GM12878 (cell line): ENCODE data around the gene PRDM1. TPM values are rescaled to one million over a fixed set of nuclear protein-coding genes. Genes with fewer than 3 reads are reported as not detected.

Source experiments
- ATAC-seq: fragments of 200-7000 bp; cut with Tn5 transposase; 3 replicates; pipeline ENCODE4 v1.9.1; 2020; ENCODE audit warnings: mild to moderate bottlenecking, moderate library complexity
- BruUV-seq: library from RNA; stranded (reverse); fragments of 400-500 nt; replicated peaks from 2 replicates; lab custom pipeline; 2021; lab: Mats Ljungman, UMichigan
- CTCF ChIA-PET: fragments of 300-600 bp; sonication (Branson Sonifier 250); formaldehyde crosslinking; extraction: SDS; loops from one replicate; lab custom pipeline; 2021; ENCODE audit warnings: inconsistent platforms; lab: Yijun Ruan, JAX
- POLR2A ChIA-PET: fragments of 350-600 bp; formaldehyde crosslinking; extraction: SDS; loops from one replicate; lab custom pipeline; 2021; ENCODE audit warnings: inconsistent platforms; lab: Charles Lee
- RAD21 ChIA-PET: fragments of 300-600 bp; sonication (Branson Sonifier 250); formaldehyde crosslinking; loops from one replicate; lab custom pipeline; 2023; ENCODE audit warnings: antibody characterized with exemption; ENCODE audit not compliant: unreplicated experiment; lab: Charles Lee
- SMC1A ChIA-PET: fragments of 300-600 bp; sonication (Branson Sonifier 250); formaldehyde crosslinking; loops from one replicate; lab custom pipeline; 2023; ENCODE audit not compliant: unreplicated experiment, uncharacterized antibody; lab: Charles Lee
- DNase-seq: peaks from one replicate; pipeline ENCODE4 v3.0.0-alpha.2; 2011; ENCODE audit warnings: low read depth, low spot score
- FAIRE-seq: peaks from 3 replicates; lab custom pipeline; 2011; peaks lifted over from hg19 to GRCh38; lab: Jason Lieb, UNC
- H2AFZ ChIP-seq: 2 replicates; pipeline ENCODE4 v1.6.0; 2011; ENCODE audit warnings: low read depth, low read length, control low read depth; ENCODE audit not compliant: control insufficient read depth
- H3K27ac ChIP-seq: 2 replicates; pipeline ENCODE4 v1.5.1; 2011; ENCODE audit warnings: control low read depth; ENCODE audit not compliant: control insufficient read depth, insufficient read depth
- H3K27me3 ChIP-seq, 2 experiments: replicated peaks in 1 of 2; 2 replicates each; pipeline versions ENCODE4 v1.6.0 to v1.6.1; 2011; ENCODE audit warnings: low read length in 1 of 2; ENCODE audit not compliant: control insufficient read depth in 2 of 2, insufficient read depth in 2 of 2
- H3K36me3 ChIP-seq, 2 experiments: 2 replicates each; pipeline ENCODE4 v1.5.1; 2011; ENCODE audit warnings: low read length in 1 of 2; ENCODE audit not compliant: control insufficient read depth in 2 of 2, insufficient read depth in 2 of 2
- H3K4me1 ChIP-seq: 2 replicates; pipeline ENCODE4 v1.6.1; 2011; ENCODE audit warnings: mild to moderate bottlenecking, low read length, moderate library complexity, mixed read lengths; ENCODE audit not compliant: control insufficient read depth, insufficient read depth
- H3K4me2 ChIP-seq: 2 replicates; pipeline ENCODE4 v1.6.0; 2011; ENCODE audit warnings: control low read depth; ENCODE audit not compliant: control insufficient read depth, insufficient read depth
- H3K4me3 ChIP-seq: fragments of 200-600 bp; sonication (generic); 2 replicates; pipeline ENCODE4 v1.5.1; 2016
- H3K79me2 ChIP-seq: 2 replicates; pipeline ENCODE4 v1.6.0; 2011; ENCODE audit warnings: low read length; ENCODE audit not compliant: control insufficient read depth, insufficient read depth
- H3K9ac ChIP-seq: 2 replicates; pipeline ENCODE4 v1.8.0; 2011; ENCODE audit warnings: low read length, control low read depth, mixed read lengths; ENCODE audit not compliant: control insufficient read depth, insufficient read depth
- H3K9me3 ChIP-seq: replicated peaks from 3 replicates; pipeline ENCODE4 v1.5.1; 2011; ENCODE audit warnings: mild to moderate bottlenecking, low read length; ENCODE audit not compliant: control insufficient read depth, insufficient read depth
- H4K20me1 ChIP-seq: 2 replicates; pipeline ENCODE4 v1.6.0; 2011; ENCODE audit not compliant: control insufficient read depth, insufficient read depth
- BCL11A ChIP-seq: IDR thresholded peaks from 2 replicates; pipeline ENCODE4 v1.6.1; 2011; ENCODE audit warnings: low read depth, low read length
- CBX5 ChIP-seq: sonication (generic); IDR thresholded peaks from 2 replicates; pipeline ENCODE4 v1.6.1; 2016; ENCODE audit warnings: low read depth, moderate library complexity, mild to moderate bottlenecking, inconsistent platforms
- CREB1 ChIP-seq: IDR thresholded peaks from 2 replicates; pipeline ENCODE4 v1.6.1; 2012; ENCODE audit warnings: low read depth, mild to moderate bottlenecking, inconsistent platforms
- CUX1 ChIP-seq: IDR thresholded peaks from 2 replicates; pipeline ENCODE4 v1.6.1; 2012; ENCODE audit warnings: improper control_type of control experiment, low read depth, low read length; ENCODE audit not compliant: insufficient replicate concordance
- EED ChIP-seq: sonication (generic); IDR thresholded peaks from 2 replicates; pipeline ENCODE4 v1.6.1; 2016; ENCODE audit warnings: antibody characterized with exemption, low read depth
- EP300 ChIP-seq, 2 experiments: fragments of 150-350 bp in 1 of 2; IDR thresholded peaks; 2 replicates each; pipeline ENCODE4 v1.6.1; 2011 to 2012; ENCODE audit warnings: low read depth in 2 of 2, low read length in 2 of 2, borderline replicate concordance in 1 of 2, improper control_type of control experiment in 1 of 2, inconsistent platforms in 1 of 2; ENCODE audit not compliant: control insufficient read depth in 1 of 2
- FOXK2 ChIP-seq: fragments of 450-650 bp; IDR thresholded peaks from 2 replicates; pipeline ENCODE4 v1.6.1; 2017; ENCODE audit warnings: mild to moderate bottlenecking, moderate library complexity
- GABPA ChIP-seq: IDR thresholded peaks from 2 replicates; pipeline ENCODE4 v1.6.1; 2014; ENCODE audit warnings: antibody characterized with exemption, low read depth, mild to moderate bottlenecking, inconsistent platforms
- JUNB ChIP-seq: IDR thresholded peaks from 2 replicates; pipeline ENCODE4 v1.6.1; 2016; ENCODE audit warnings: antibody characterized with exemption, mild to moderate bottlenecking
- MEF2A ChIP-seq: IDR thresholded peaks from 2 replicates; pipeline ENCODE4 v1.6.1; 2011; ENCODE audit warnings: low read depth, mild to moderate bottlenecking, low read length, moderate library complexity; ENCODE audit not compliant: insufficient read depth
- MEF2B ChIP-seq: fragments of 450-650 bp; IDR thresholded peaks from 2 replicates; pipeline ENCODE4 v1.6.1; 2018; ENCODE audit warnings: mild to moderate bottlenecking, moderate library complexity; ENCODE audit not compliant: partially characterized antibody, poor library complexity, severe bottlenecking
- RUNX3 ChIP-seq: IDR thresholded peaks from 2 replicates; pipeline ENCODE4 v1.6.1; 2012; ENCODE audit warnings: low read length, inconsistent platforms
- STAT3 ChIP-seq: IDR thresholded peaks from 2 replicates; pipeline ENCODE4 v1.6.1; 2011; ENCODE audit warnings: low read depth, low read length, improper control_type of control experiment
- TCF7 ChIP-seq: IDR thresholded peaks from 2 replicates; pipeline ENCODE4 v1.6.1; 2014; ENCODE audit warnings: antibody characterized with exemption, borderline replicate concordance
- YY1 ChIP-seq: IDR thresholded peaks from 2 replicates; pipeline ENCODE4 v1.6.1; 2011; ENCODE audit warnings: low read depth, mild to moderate bottlenecking, low read length
- ZNF207 ChIP-seq: fragments of 450-650 bp; IDR thresholded peaks from 2 replicates; pipeline ENCODE4 v1.6.1; 2014; ENCODE audit warnings: antibody characterized with exemption, mild to moderate bottlenecking, borderline replicate concordance
- ZNF24 ChIP-seq: fragments of 450-650 bp; IDR thresholded peaks from 2 replicates; pipeline ENCODE4 v1.6.1; 2017; ENCODE audit warnings: antibody characterized with exemption, mild to moderate bottlenecking
- WGBS: methylation state at CpG from one replicate; pipeline ENCODE4 v1.1.6; 2016; ENCODE audit warnings: low lambda C conversion rate; ENCODE audit not compliant: insufficient replicate concordance, insufficient coverage; ENCODE audit errors: missing lambda C conversion rate; 5-methylcytosine and 5-hydroxymethylcytosine counted together
- in situ Hi-C: fragments of 300-500 bp; cut with MboI; formaldehyde crosslinking; loops from 9 replicates; pipeline ENCODE4 v1.14.3; 2018; ENCODE audit warnings: mixed read lengths
- intact Hi-C: fragments of 100-400 bp; cut with micrococcal nuclease; formaldehyde crosslinking; loops from one replicate; pipeline ENCODE4 v1.14.2; 2022; ENCODE audit not compliant: unreplicated experiment
- polyA plus RNA-seq, 11 experiments: library from polyadenylated mRNA; depleted of rRNA in 4 of 11; unstranded in 6 of 11; stranded (reverse) in 5 of 11; fragments of >200 nt; fragmentation: Nextera tagmentation in 4 of 11; fragmentation: Illumina TruSeq in 1 of 11; extraction: Ambion mirVana in 4 of 11; extraction: Trizol in 1 of 11; gene quantifications; 1 replicate in 1 of 11; 2 replicates in 10 of 11; pipeline versions ENCODE4 v1.2.1 to v1.2.3, GENCODE V29; 2011 to 2016; ENCODE audit warnings: inconsistent platforms in 2 of 11, missing spikeins in 2 of 11, low read depth in 1 of 11
- total RNA-seq, 4 experiments: library from RNA; depleted of rRNA in 3 of 4; stranded (reverse); fragments of >200 nt in 3 of 4; fragmentation: Illumina TruSeq in 1 of 4; extraction: Trizol in 1 of 4; gene quantifications; 2 replicates each; pipeline versions ENCODE4 v1.2.1 to v1.2.3, GENCODE V29; 2013 to 2021

PRDM1 gene
- total and polyA plus RNA-seq, 10 of the 15 experiments (the other 5 are each of a cell fraction or from before 2014, with no cell fraction given), result 1.9 to 15.8 (median 4.1) TPM

GRCh38 chr6:106097411-106098231 lies 11.5 kb downstream of the PRDM1 start:
- peak; percentile 78 for DNase-seq
- TF ChIP-seq FOXK2 (no peak), ZNF207 (no peak), EED (peak; percentile 70; the same call in 1 of the 2 replicates), JUNB (peak; percentile 49), MEF2B (peak; percentile 58), TCF7 (peak; percentile 92), RUNX3 (peak; percentile 98), ZNF24 (0 out of 2 replicates have a peak, but pooled peaks have one; percentile 5), STAT3 (peak; percentile 98), CBX5 (peak; percentile 57; the same call in 1 of the 2 replicates), CREB1 (peak; percentile 51; the same call in 1 of the 2 replicates), GABPA (0 out of 2 replicates have a peak, but pooled peaks have one; percentile 53), BCL11A (0 out of 2 replicates have a peak, but pooled peaks have one; percentile 18), EP300 (IDR thresholded peaks at IDR 0.05; ENCODE audit: borderline replicate concordance in 1 of 2, control insufficient read depth in 1 of 2, low read depth in 2 of 2, low read length in 2 of 2) (peak; percentile 65 to 68), MEF2A (peak; percentile 47; the same call in 1 of the 2 replicates), YY1 (no peak), CUX1 (peak; percentile 24)

More at GRCh38 chr6:106097411-106098231, 11.5 kb downstream of the PRDM1 start:
- in situ Hi-C loops, result loop anchor here (10.0 kb wide), 4 partner anchors 127 to 663 kb away; no protein-coding TSS in a partner anchor
- H3K9me3 ChIP-seq, result no peaks in the 10 kb centered on the region; the same call in 2 of the 3 replicates
- SMC1A ChIA-PET, result interaction anchor here (0.6 to 6.1 kb wide), 17 partner anchors 8 to 827 kb away, joined by 3 to 51 read pairs (median 4); partner anchors contain the start of gene PRDM1
- peak; percentile 68 for ATAC-seq
- peaks cover 20% of the 10 kb centered on the region for H3K79me2 ChIP-seq
- intact Hi-C loops, result no loop called here
- FAIRE-seq, result peak; percentile 92
- under 1% methylated on average over 19 of the region's 19 CpGs for WGBS
- CTCF ChIA-PET, result interaction anchor here (0.8 to 6.9 kb wide), 9 partner anchors 9 to 363 kb away, joined by 3 to 113 read pairs (median 3); no protein-coding TSS in a partner anchor
- H4K20me1 ChIP-seq, result no peaks in the 10 kb centered on the region
- BruUV-seq, result no TSS peak
- H3K27me3 ChIP-seq, result no peaks in the 10 kb centered on the region
- H3K27ac ChIP-seq, result peak overlapping the region; percentile 80
- peak overlapping the region; percentile 98 for H3K4me2 ChIP-seq
- H3K9ac ChIP-seq, result peak overlapping the region; percentile 77
- POLR2A ChIA-PET, result interaction anchor here (0.7 to 1.6 kb wide), 5 partner anchors 11 to 79 kb away, joined by 3 to 5 read pairs (median 3); partner anchors contain the start of gene PRDM1
- H3K4me3 ChIP-seq, result peak overlapping the region; percentile 72
- H3K4me1 ChIP-seq, result peaks cover 34% of the 10 kb centered on the region
- H3K36me3 ChIP-seq, result 0 out of 4 replicates have a peak, but pooled peaks cover 0 to 4% of the 10 kb centered on the region in 2 experiments
- H2AFZ ChIP-seq, result peak overlapping the region; percentile 52
- RAD21 ChIA-PET, result interaction anchor here (0.7 to 5.8 kb wide), 12 partner anchors 8 to 614 kb away, joined by 3 to 37 read pairs (median 4); partner anchors contain the start of gene PRDM1
